ENCODE data around the gene C9orf152. TPM values are rescaled to one million over a fixed set of nuclear protein-coding genes. Genes with fewer than 3 reads are reported as not detected.

The C9orf152 gene
- total RNA-seq, 1 donor from 2014 or later: not detected

GRCh38 chr9:110168486-110168885 is 39.5 kb downstream of the C9orf152 start:
- TF ChIP-seq CTCF (IDR thresholded peaks at IDR 0.05; ENCODE audit: unreplicated experiment): no peak
- Mint-ChIP-seq H3K4me3 (ENCODE audit: low read depth) (no peak overlapping the region), H3K27ac (no peak overlapping the region), H3K36me3 (ENCODE audit: insufficient read depth) (no peaks in the 10 kb centered on the region), H3K9me3 (ENCODE audit: low read depth) (no peaks in the 10 kb centered on the region), H3K27me3 (no peaks in the 10 kb centered on the region), H3K4me1 (ENCODE audit: low read depth) (no peaks in the 10 kb centered on the region)
- no peak for DNase-seq (ENCODE audit: low spot score, unreplicated experiment)

GRCh38 chr9:110161940-110162339 is 46.0 kb downstream of the C9orf152 start:
- no peak for DNase-seq (ENCODE audit: low spot score, unreplicated experiment)
- peaks cover 2% of the 10 kb centered on the region for H3K4me1 Mint-ChIP-seq (ENCODE audit: low read depth)
- H3K36me3 Mint-ChIP-seq (ENCODE audit: insufficient read depth): peaks cover 3% of the 10 kb centered on the region
- H3K27ac Mint-ChIP-seq: no peak overlapping the region
- no peak overlapping the region for H3K4me3 Mint-ChIP-seq (ENCODE audit: low read depth)
- no peak for TF ChIP-seq CTCF (IDR thresholded peaks at IDR 0.05; ENCODE audit: unreplicated experiment)
- no peaks in the 10 kb centered on the region for H3K9me3 Mint-ChIP-seq (ENCODE audit: low read depth)
- no peaks in the 10 kb centered on the region for H3K27me3 Mint-ChIP-seq

- H3K27me3 Mint-ChIP-seq: no peaks in the 10 kb centered on the region
- H3K4me3 Mint-ChIP-seq (ENCODE audit: low read depth): no peak overlapping the region
- no peak for DNase-seq (ENCODE audit: low spot score, unreplicated experiment)
- H3K36me3 Mint-ChIP-seq (ENCODE audit: insufficient read depth): peaks cover 3% of the 10 kb centered on the region
- no peak for TF ChIP-seq CTCF (IDR thresholded peaks at IDR 0.05; ENCODE audit: unreplicated experiment)
- peaks cover 2% of the 10 kb centered on the region for H3K4me1 Mint-ChIP-seq (ENCODE audit: low read depth)
- H3K9me3 Mint-ChIP-seq (ENCODE audit: low read depth): no peaks in the 10 kb centered on the region
- H3K27ac Mint-ChIP-seq: no peak overlapping the region
Observed at GRCh38 chr9:110160685-110161084, 47.3 kb downstream of the C9orf152 start.

GRCh38 chr9:110160123-110160522 is 47.8 kb downstream of the C9orf152 start:
- no peak for TF ChIP-seq CTCF (IDR thresholded peaks at IDR 0.05; ENCODE audit: unreplicated experiment)
- H3K4me1 Mint-ChIP-seq (ENCODE audit: low read depth): peaks cover 2% of the 10 kb centered on the region
- no peaks in the 10 kb centered on the region for H3K27me3 Mint-ChIP-seq
- H3K9me3 Mint-ChIP-seq (ENCODE audit: low read depth): no peaks in the 10 kb centered on the region
- no peak overlapping the region for H3K4me3 Mint-ChIP-seq (ENCODE audit: low read depth)
- no peak overlapping the region for H3K27ac Mint-ChIP-seq
- peaks cover 3% of the 10 kb centered on the region for H3K36me3 Mint-ChIP-seq (ENCODE audit: insufficient read depth)
- no peak for DNase-seq (ENCODE audit: low spot score, unreplicated experiment)

GRCh38 chr9:110157823-110158664 is 49.9 kb downstream of the C9orf152 start:
- Mint-ChIP-seq H3K9me3 (ENCODE audit: low read depth) (no peaks in the 10 kb centered on the region), H3K4me1 (ENCODE audit: low read depth) (peaks cover 2% of the 10 kb centered on the region), H3K27me3 (no peaks in the 10 kb centered on the region), H3K36me3 (ENCODE audit: insufficient read depth) (peaks cover 3% of the 10 kb centered on the region), H3K4me3 (ENCODE audit: low read depth) (no peak overlapping the region), H3K27ac (no peak overlapping the region)
- DNase-seq (ENCODE audit: low spot score, unreplicated experiment): no peak
- TF ChIP-seq CTCF (IDR thresholded peaks at IDR 0.05; ENCODE audit: unreplicated experiment): no peak
